Measurements from ENCODE around the gene VWA5B2. TPM values are rescaled to one million over a fixed set of nuclear protein-coding genes. Genes with fewer than 3 reads are reported as not detected.

Gene VWA5B2
- total and polyA plus RNA-seq, 2 of the 4 experiments (the other 2 are of a cell fraction): not detected

DNA sequence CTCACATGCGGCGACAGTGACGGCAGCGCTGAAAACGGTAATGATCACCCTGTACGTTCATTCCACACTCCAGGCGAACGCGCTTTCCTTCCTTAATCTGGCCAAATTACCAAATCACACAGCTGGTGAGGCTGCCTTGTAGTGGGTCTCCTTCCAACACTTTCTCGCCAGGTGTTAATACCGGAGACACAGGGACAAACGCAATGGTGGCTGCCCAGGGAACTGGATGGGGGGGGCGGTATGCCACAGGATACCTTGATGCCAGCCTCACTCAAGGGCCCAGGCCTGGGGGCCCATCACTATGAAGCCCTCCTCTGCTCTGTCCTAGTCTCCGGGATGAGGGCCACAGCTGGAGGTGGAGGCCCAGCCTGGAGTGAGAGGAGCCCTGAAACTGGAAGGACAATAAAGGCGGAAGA is 33.4 kb downstream of the VWA5B2 start:
- Histone ChIP-seq H3K23ac (ENCODE audit: low read depth, low read length) (no peak overlapping the region; the same call in 1 of the 2 replicates), H3K4me3 (ENCODE audit: insufficient read depth, low read depth, low read length) (no peak overlapping the region), H3K9me3 (ENCODE audit: control insufficient read depth, insufficient read depth, low read length) (no peaks in the 10 kb centered on the region), H3K9ac (ENCODE audit: low read depth, low read length) (no peak overlapping the region), H3K14ac (replicated peaks; ENCODE audit: low read depth, low read length) (no peak overlapping the region), H2AFZ (replicated peaks; ENCODE audit: low read length, poor library complexity) (no peak overlapping the region), H2AK5ac (ENCODE audit: low read depth, low read length) (no peak overlapping the region), H3K4me1 (ENCODE audit: control insufficient read depth, insufficient read depth, low read length) (peaks cover 2% of the 10 kb centered on the region; the same call in 1 of the 2 replicates), H3K4ac (ENCODE audit: low read depth, low read length) (no peak overlapping the region), H3K9me1 (ENCODE audit: insufficient read depth, low read length) (no peaks in the 10 kb centered on the region), H3K27ac (ENCODE audit: insufficient read depth, low read length) (no peak overlapping the region), H3K4me2 (ENCODE audit: low read depth, low read length) (peak overlapping the region; percentile 14; the same call in 1 of the 2 replicates), H3K18ac (ENCODE audit: low read depth, low read length) (no peak overlapping the region), H4K20me1 (ENCODE audit: insufficient read depth, low read length) (peaks cover 8% of the 10 kb centered on the region; the same call in 1 of the 2 replicates), H3K27me3 (ENCODE audit: control insufficient read depth, insufficient read depth, low read length) (peaks cover 39% of the 10 kb centered on the region), H3K79me1 (ENCODE audit: low read depth in 1 of 2, low read length in 2 of 2) (no peaks in the 10 kb centered on the region), H2AK9ac (replicated peaks; ENCODE audit: low read depth, low read length, poor library complexity) (no peak overlapping the region), H2BK15ac (ENCODE audit: low read depth, low read length) (no peak overlapping the region), H2BK120ac (ENCODE audit: low read depth, low read length) (no peak overlapping the region), H3K56ac (ENCODE audit: extremely low read depth, insufficient read depth, low read length) (no peak overlapping the region), H2BK5ac (ENCODE audit: low read depth, low read length, poor library complexity, severe bottlenecking) (no peak overlapping the region), H4K8ac (ENCODE audit: low read depth in 2 of 2, low read length in 2 of 2) (no peak overlapping the region), H3K36me3 (ENCODE audit: control insufficient read depth, insufficient read depth, low read length) (0 out of 2 replicates have a peak, but pooled peaks cover 2% of the 10 kb centered on the region), H4K91ac (ENCODE audit: insufficient read depth, low read depth, low read length) (no peak overlapping the region), H2BK20ac (ENCODE audit: low read depth, low read length) (no peak overlapping the region), H4K5ac (ENCODE audit: low read depth, low read length) (no peak overlapping the region)
- WGBS, 2 experiments (ENCODE audit: extremely low coverage in 2 of 2, insufficient read length in 1 of 2): no CpG with 5 or more reads among the region's 15 CpGs
- in situ Hi-C loops (cut with MboI; ENCODE audit: low sequenced_read_pairs): loop anchor here (25.0 kb wide), 1 partner anchor 800 kb away; no protein-coding TSS in a partner anchor
- TF ChIP-seq BHLHE40 (IDR thresholded peaks at IDR 0.05; ENCODE audit: low read depth, low read length) (no peak), RAD21 (IDR thresholded peaks at IDR 0.05; ENCODE audit: low read length) (no peak), CEBPB (IDR thresholded peaks at IDR 0.05; ENCODE audit: low read depth, low read length) (no peak), MXI1 (IDR thresholded peaks at IDR 0.05; ENCODE audit: borderline replicate concordance, low read depth, low read length) (no peak), MAFK (IDR thresholded peaks at IDR 0.05; ENCODE audit: low read depth, low read length) (no peak), POLR2A (IDR thresholded peaks at IDR 0.05; ENCODE audit: low read depth, low read length) (no peak), ELK1 (IDR thresholded peaks at IDR 0.05; ENCODE audit: borderline replicate concordance, low read depth, low read length) (no peak), CHD1 (IDR thresholded peaks at IDR 0.05; ENCODE audit: low read depth, low read length) (no peak), SMC3 (IDR thresholded peaks at IDR 0.05; ENCODE audit: low read depth, low read length) (no peak), NFE2L2 (IDR thresholded peaks at IDR 0.05; ENCODE audit: low read depth, low read length) (no peak), FOS (IDR thresholded peaks at IDR 0.05; ENCODE audit: low read depth, low read length) (no peak), RFX5 (IDR thresholded peaks at IDR 0.05; ENCODE audit: low read depth, low read length) (no peak), MAZ (IDR thresholded peaks at IDR 0.05; ENCODE audit: borderline replicate concordance, low read depth, low read length) (no peak), RCOR1 (IDR thresholded peaks at IDR 0.05; ENCODE audit: insufficient replicate concordance, low read length) (no peak)
- TF ChIP-seq, protein P1, sequence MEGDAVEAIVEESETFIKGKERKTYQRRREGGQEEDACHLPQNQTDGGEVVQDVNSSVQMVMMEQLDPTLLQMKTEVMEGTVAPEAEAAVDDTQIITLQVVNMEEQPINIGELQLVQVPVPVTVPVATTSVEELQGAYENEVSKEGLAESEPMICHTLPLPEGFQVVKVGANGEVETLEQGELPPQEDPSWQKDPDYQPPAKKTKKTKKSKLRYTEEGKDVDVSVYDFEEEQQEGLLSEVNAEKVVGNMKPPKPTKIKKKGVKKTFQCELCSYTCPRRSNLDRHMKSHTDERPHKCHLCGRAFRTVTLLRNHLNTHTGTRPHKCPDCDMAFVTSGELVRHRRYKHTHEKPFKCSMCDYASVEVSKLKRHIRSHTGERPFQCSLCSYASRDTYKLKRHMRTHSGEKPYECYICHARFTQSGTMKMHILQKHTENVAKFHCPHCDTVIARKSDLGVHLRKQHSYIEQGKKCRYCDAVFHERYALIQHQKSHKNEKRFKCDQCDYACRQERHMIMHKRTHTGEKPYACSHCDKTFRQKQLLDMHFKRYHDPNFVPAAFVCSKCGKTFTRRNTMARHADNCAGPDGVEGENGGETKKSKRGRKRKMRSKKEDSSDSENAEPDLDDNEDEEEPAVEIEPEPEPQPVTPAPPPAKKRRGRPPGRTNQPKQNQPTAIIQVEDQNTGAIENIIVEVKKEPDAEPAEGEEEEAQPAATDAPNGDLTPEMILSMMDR (conservative IDR thresholded peaks at IDR 0.05; ENCODE audit: low read depth, low read length): no peak
- TF ChIP-seq, protein P2, sequence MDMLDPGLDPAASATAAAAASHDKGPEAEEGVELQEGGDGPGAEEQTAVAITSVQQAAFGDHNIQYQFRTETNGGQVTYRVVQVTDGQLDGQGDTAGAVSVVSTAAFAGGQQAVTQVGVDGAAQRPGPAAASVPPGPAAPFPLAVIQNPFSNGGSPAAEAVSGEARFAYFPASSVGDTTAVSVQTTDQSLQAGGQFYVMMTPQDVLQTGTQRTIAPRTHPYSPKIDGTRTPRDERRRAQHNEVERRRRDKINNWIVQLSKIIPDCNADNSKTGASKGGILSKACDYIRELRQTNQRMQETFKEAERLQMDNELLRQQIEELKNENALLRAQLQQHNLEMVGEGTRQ (IDR thresholded peaks at IDR 0.05; ENCODE audit: low read depth, low read length): no peak
- dilution Hi-C loops (cut with HindIII; ENCODE audit: low sequenced_read_pairs, unreplicated experiment): no loop called here
- ChIA-PET POLR2A (ENCODE audit: unreplicated experiment) (interaction anchor here (0.7 kb wide), 1 partner anchor 12 kb away, joined by 16 read pairs; no protein-coding TSS in a partner anchor), CTCF (no interaction called here)
- intact Hi-C loops (cut with micrococcal nuclease): no loop called here
- BruUV-seq (replicated peaks): no TSS peak
- DNase-seq (peak; percentile 2), ATAC-seq (ENCODE audit: low read depth) (no peak)
